Right lobe of liver (tissue), 6 donors: ENCODE measurements around the gene MMD2. TPM values are rescaled to one million over a fixed set of nuclear protein-coding genes. Genes with fewer than 3 reads are reported as not detected.

Source experiments
- ATAC-seq, 4 donors: fragments of 200-7000 bp; cut with Tn5 transposase; one replicate each; pipeline ENCODE4 v1.9.1; 2020; ENCODE audit warnings: mild to moderate bottlenecking in 4 of 4, moderate library complexity in 4 of 4
- DNase-seq, 3 donors: peaks; one replicate each; pipeline ENCODE4 v3.0.0-alpha.2; 2020
- H3K27ac ChIP-seq, 3 donors: fragments of 200-600 bp; one replicate each; pipeline ENCODE4 v1.8.0; 2022
- H3K27me3 ChIP-seq, 2 donors: fragments of 200-600 bp; one replicate each; pipeline ENCODE4 v1.8.0; 2022
- H3K36me3 ChIP-seq, 4 donors: fragments of 200-600 bp; sonication (generic) in 1 of 4; one replicate each; pipeline versions ENCODE4 v1.5.1 to v1.8.0; 2017 to 2022; ENCODE audit warnings: control low read depth in 1 of 4
- H3K4me1 ChIP-seq, 4 donors: fragments of 200-600 bp; sonication (generic) in 1 of 4; one replicate each; pipeline versions ENCODE4 v1.5.1 to v1.8.0; 2017 to 2022; ENCODE audit warnings: control low read depth in 1 of 4
- H3K4me3 ChIP-seq, 3 donors: fragments of 200-600 bp; one replicate each; pipeline ENCODE4 v1.8.0; 2022
- H3K9me3 ChIP-seq, 4 donors: fragments of 200-600 bp; sonication (generic) in 1 of 4; one replicate each; pipeline versions ENCODE4 v1.5.1 to v1.8.0; 2017 to 2022; ENCODE audit warnings: control low read depth in 1 of 4
- CTCF ChIP-seq, 4 donors: fragments of 200-600 bp in 3 of 4; fragments of 450-650 bp in 1 of 4; IDR thresholded peaks; one replicate each; pipeline versions ENCODE4 v1.5.1 to v1.8.0; 2016 to 2022; ENCODE audit warnings: antibody characterized with exemption in 4 of 4, mild to moderate bottlenecking in 2 of 4
- POLR2A ChIP-seq: fragments of 450-650 bp; IDR thresholded peaks from one replicate; pipeline ENCODE4 v1.6.1; 2017; ENCODE audit warnings: antibody characterized with exemption, mild to moderate bottlenecking
- WGBS: methylation state at CpG from one replicate; pipeline ENCODE4 v1.1.6; 2018; ENCODE audit warnings: low coverage, low lambda C conversion rate; ENCODE audit not compliant: insufficient coverage; ENCODE audit errors: missing lambda C conversion rate; 5-methylcytosine and 5-hydroxymethylcytosine counted together
- intact Hi-C, 2 donors: fragments of 100-400 bp; cut with DNase I; formaldehyde crosslinking; loops; one replicate each; pipeline versions ENCODE4 v1.11.2 to v1.14.1; 2022
- total RNA-seq, 6 experiments: library from RNA; depleted of rRNA in 2 of 6; stranded (reverse); fragments of >200 nt in 2 of 6; fragmentation: NEBNext Ultra II Directional in 3 of 6; extraction: Animal tissue kit (Norgen Biotek cat#: 25700) in 3 of 6; gene quantifications; one replicate each; pipeline versions ENCODE4 v1.1.0 to v1.2.4, GENCODE V29; 2016 to 2023
- donor health status: DM: no; HTN: yes; CAD: no.
- donor health status: DM: no; HTN: no; CAD: no.
- donor health status: DM: no; HTN: no; CAD: no.
- donor health status: DM: no; HTN: yes; CAD: no.
- donor health status: DM: no; HTN: yes; CAD: no.

Gene MMD2
- total RNA-seq, 6 experiments from 2014 or later, result not detected

- Histone ChIP-seq H3K27me3 (peaks cover 0 to 9% of the 10 kb centered on the region in 2 donors), H3K4me3 (no peak overlapping the region), H3K9me3 (no peaks in the 10 kb centered on the region), H3K4me1 (peaks cover 0 to 7% (median 0%) of the 10 kb centered on the region in 4 donors), H3K27ac (no peak overlapping the region), H3K36me3 (no peaks in the 10 kb centered on the region)
- DNase-seq (no peak), ATAC-seq (no peak)
- TF ChIP-seq CTCF (IDR thresholded peaks at IDR 0.05), result no peak
- TF ChIP-seq POLR2A, result no peak
- intact Hi-C loops, result no loop called here
- WGBS, result 55% methylated on average over 9 of the region's 45 CpGs
These were observed 80.4 kb downstream of the MMD2 start for GRCh38 chr7:4878336-4879335.

GRCh38 chr7:4876586-4876985, 82.4 kb downstream of the MMD2 start:
- intact Hi-C loops, result no loop called here
- 87% methylated on average over 15 of the region's 18 CpGs for WGBS
- no peaks in the 10 kb centered on the region for H3K36me3 ChIP-seq
- H3K4me3 ChIP-seq, result no peak overlapping the region
- ATAC-seq (no peak), DNase-seq (no peak)
- no peaks in the 10 kb centered on the region for H3K4me1 ChIP-seq
- H3K27me3 ChIP-seq, result no peaks in the 10 kb centered on the region
- H3K27ac ChIP-seq, result no peak overlapping the region
- no peaks in the 10 kb centered on the region for H3K9me3 ChIP-seq
- TF ChIP-seq POLR2A (no peak), CTCF (IDR thresholded peaks at IDR 0.05) (no peak)

GRCh38 chr7:4875391-4875790, 83.6 kb downstream of the MMD2 start:
- no peaks in the 10 kb centered on the region for H3K4me1 ChIP-seq
- 82% methylated on average over 2 of the region's 15 CpGs for WGBS
- no peaks in the 10 kb centered on the region for H3K27me3 ChIP-seq
- no peak for ATAC-seq
- H3K36me3 ChIP-seq, result no peaks in the 10 kb centered on the region
- no peak overlapping the region for H3K4me3 ChIP-seq
- no peak for TF ChIP-seq CTCF (IDR thresholded peaks at IDR 0.05)
- no peak for TF ChIP-seq POLR2A
- intact Hi-C loops, result no loop called here
- H3K9me3 ChIP-seq, result no peaks in the 10 kb centered on the region
- no peak overlapping the region for H3K27ac ChIP-seq
- no peak for DNase-seq

- TF ChIP-seq CTCF (IDR thresholded peaks at IDR 0.05) (no peak), POLR2A (no peak)
- Histone ChIP-seq H3K27ac (no peak overlapping the region), H3K36me3 (no peaks in the 10 kb centered on the region), H3K9me3 (no peaks in the 10 kb centered on the region), H3K4me1 (no peaks in the 10 kb centered on the region), H3K27me3 (no peaks in the 10 kb centered on the region), H3K4me3 (no peak overlapping the region)
- no peak for DNase-seq
- intact Hi-C loops, result no loop called here
- WGBS, result 83% methylated on average over 16 of the region's 31 CpGs
- no peak for ATAC-seq
These were observed 85.7 kb downstream of the MMD2 start for GRCh38 chr7:4873071-4873944.
